Measurements from ENCODE around the gene PIK3CD.
A peak's percentile ranks its signal among the peaks of the same experiment; 100 is the strongest.

Gene PIK3CD

DNA sequence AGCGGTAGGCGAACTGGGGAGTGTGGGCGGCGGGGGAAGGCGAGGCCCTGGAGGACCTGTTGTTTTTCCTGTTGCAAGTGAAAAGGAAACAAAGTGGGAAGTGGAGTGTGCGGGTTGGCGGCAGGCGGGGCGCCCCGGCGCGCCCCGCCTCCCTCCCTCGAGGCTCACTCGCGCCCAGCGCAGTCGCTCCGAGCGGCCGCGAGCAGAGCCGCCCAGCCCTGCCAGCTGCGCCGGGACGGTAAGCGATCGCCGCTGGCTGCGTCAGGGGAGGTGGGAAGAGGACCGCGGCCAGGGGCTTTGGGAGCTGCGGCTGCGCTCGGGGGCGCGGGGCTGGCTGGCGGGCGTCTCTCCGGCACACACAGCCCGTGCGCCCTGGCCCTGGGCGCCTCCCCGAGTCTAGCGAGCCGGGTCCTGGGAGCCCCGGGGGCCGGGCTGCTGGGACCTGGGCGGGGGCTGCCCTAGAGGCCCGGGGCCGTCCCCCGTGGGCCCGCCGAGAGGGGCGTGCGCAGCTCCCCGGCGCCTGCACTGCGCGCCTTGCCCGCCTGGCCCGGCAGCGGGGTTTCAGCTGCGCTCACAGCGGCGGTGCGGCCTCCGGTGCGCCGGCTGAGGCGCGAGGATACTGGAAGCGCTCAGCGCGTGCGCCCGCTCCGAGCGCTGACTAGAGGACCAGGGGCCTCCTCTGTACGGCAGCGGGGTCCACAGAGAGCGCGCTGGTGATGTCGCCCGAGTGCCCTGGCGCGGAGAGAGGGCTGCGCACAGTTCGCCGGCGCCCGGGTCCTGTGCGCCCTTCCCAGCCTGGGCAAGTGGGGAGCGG lies at the start of gene PIK3CD:
TSS of gene PIK3CD (plus strand) at position 167 of the 814 bp plus-strand sequence. CDS start 58,725 bp downstream, outside the sequence.
- peak within 1 kb of the TSS; percentile 88 for H3K9ac ChIP-seq (ENCODE audit: low read length)
- peaks cover 48% of the 10 kb centered on the region for H3K4me1 ChIP-seq (ENCODE audit: insufficient read depth, low read length, severe bottlenecking)
- H3K79me2 ChIP-seq (ENCODE audit: insufficient read depth, low read length): peaks cover 8% of the 10 kb centered on the region
- H2AFZ ChIP-seq (ENCODE audit: low read length): no peak within 1 kb of the TSS
- TF ChIP-seq EZH2 (IDR thresholded peaks at IDR 0.05; ENCODE audit: borderline replicate concordance, low read length): no peak
- TF ChIP-seq CTCF (IDR thresholded peaks at IDR 0.05; ENCODE audit: low read length): no peak
- H3K4me2 ChIP-seq (ENCODE audit: low read length): peak within 1 kb of the TSS; percentile 69
- H3K4me3 ChIP-seq (ENCODE audit: low read depth, low read length, poor library complexity, severe bottlenecking): peak within 1 kb of the TSS; percentile 78
- H4K20me1 ChIP-seq (ENCODE audit: insufficient read depth, low read length): no peaks in the 10 kb centered on the region
- no peaks in the 10 kb centered on the region for H3K27me3 ChIP-seq (ENCODE audit: insufficient read depth, low read length)
- no peaks in the 10 kb centered on the region for H3K36me3 ChIP-seq (ENCODE audit: insufficient read depth, low read length)
- H3K9me3 ChIP-seq (ENCODE audit: low read length): no peaks in the 10 kb centered on the region
- peaks cover 6% of the 10 kb centered on the region; the same call in 1 of the 2 replicates for H3F3A ChIP-seq (ENCODE audit: insufficient read depth, low read length)
- H3K9me2 ChIP-seq (ENCODE audit: low read depth, low read length): no peaks in the 10 kb centered on the region
- peak within 1 kb of the TSS; percentile 97 for H3K27ac ChIP-seq (ENCODE audit: low read depth, low read length, poor library complexity, severe bottlenecking)

DNA sequence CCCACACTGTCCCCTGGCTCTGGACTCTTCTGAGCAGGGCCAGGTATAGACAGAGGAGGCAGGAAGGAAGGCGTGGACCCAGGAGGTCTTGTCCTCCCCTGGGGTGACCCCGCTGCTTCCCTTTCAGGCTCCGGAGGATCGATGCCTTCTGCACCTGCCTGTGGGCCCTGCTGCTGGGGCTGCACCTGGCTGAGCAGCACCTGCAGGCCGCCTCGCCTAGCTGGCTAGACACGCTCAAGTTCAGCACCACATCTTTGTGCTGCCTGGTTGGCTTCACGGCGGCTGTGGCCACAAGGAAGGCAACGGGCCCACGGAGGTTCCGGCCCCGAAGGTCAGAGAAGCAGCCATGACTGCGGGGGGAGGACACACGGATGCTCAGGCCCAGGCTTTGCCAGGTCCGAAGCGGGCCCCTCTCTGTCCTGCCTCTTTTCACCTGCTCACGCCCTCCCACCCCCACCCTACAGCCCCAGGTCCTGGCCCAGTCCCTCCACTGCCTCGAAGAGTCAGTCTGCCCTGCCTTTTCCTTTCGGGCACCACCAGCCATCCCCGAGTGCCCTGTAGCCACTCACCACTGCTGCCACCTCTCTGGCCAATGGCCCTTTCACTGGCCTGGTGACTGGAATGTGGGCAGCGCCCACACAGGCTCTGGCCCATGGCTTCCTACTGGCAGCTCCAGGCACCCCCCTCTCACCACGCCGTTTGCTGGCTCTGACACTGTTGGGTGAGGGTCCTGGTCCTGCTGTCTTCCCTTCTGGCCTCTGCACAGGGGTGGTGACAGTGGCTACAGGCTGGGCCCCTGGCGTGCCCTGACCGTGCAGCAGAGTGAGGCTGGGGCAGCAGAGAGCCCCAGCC lies 49.4 kb upstream of the PIK3CD start:
- TF ChIP-seq EZH2 (IDR thresholded peaks at IDR 0.05; ENCODE audit: borderline replicate concordance, low read length): no peak
- no peak for TF ChIP-seq CTCF (IDR thresholded peaks at IDR 0.05; ENCODE audit: low read length)
- peak overlapping the region; percentile 52 for H3K27ac ChIP-seq (ENCODE audit: low read depth, low read length, poor library complexity, severe bottlenecking)
- H3K27me3 ChIP-seq (ENCODE audit: insufficient read depth, low read length): no peaks in the 10 kb centered on the region
- H3K9ac ChIP-seq (ENCODE audit: low read length): no peak overlapping the region
- H2AFZ ChIP-seq (ENCODE audit: low read length): no peak overlapping the region
- H3K4me1 ChIP-seq (ENCODE audit: insufficient read depth, low read length, severe bottlenecking): no peaks in the 10 kb centered on the region
- H3K4me2 ChIP-seq (ENCODE audit: low read length): no peak overlapping the region
- no peaks in the 10 kb centered on the region for H3K9me3 ChIP-seq (ENCODE audit: low read length)
- H3K79me2 ChIP-seq (ENCODE audit: insufficient read depth, low read length): no peaks in the 10 kb centered on the region
- no peak overlapping the region for H3K4me3 ChIP-seq (ENCODE audit: low read depth, low read length, poor library complexity, severe bottlenecking)
- H3K9me2 ChIP-seq (ENCODE audit: low read depth, low read length): no peaks in the 10 kb centered on the region
- peaks cover 82% of the 10 kb centered on the region for H3K36me3 ChIP-seq (ENCODE audit: insufficient read depth, low read length)
- no peaks in the 10 kb centered on the region for H4K20me1 ChIP-seq (ENCODE audit: insufficient read depth, low read length)
- H3F3A ChIP-seq (ENCODE audit: insufficient read depth, low read length): no peaks in the 10 kb centered on the region

DNA sequence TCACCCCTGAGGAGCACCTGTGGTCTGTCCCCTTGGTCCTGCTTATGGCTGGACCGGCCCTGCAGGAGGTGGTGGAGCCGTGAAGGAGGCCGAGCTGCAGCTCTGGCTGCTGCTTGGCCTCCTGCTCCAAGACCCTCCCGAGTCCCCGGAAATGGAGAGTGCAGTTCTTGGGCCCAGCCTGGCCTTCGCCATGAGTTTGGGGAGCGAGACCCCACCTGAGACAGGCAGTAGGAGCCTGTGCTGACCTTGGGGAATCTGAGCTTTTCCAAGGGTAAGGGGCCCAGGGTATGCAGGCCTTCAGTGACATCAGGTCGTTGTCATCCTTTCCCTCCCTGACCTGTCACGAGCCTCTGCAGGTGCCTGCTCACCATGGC lies 48.8 kb upstream of the PIK3CD start:
- Histone ChIP-seq H3K79me2 (ENCODE audit: insufficient read depth, low read length) (no peaks in the 10 kb centered on the region), H2AFZ (ENCODE audit: low read length) (no peak overlapping the region), H3K4me2 (ENCODE audit: low read length) (no peak overlapping the region), H3K4me1 (ENCODE audit: insufficient read depth, low read length, severe bottlenecking) (no peaks in the 10 kb centered on the region), H3K36me3 (ENCODE audit: insufficient read depth, low read length) (peaks cover 82% of the 10 kb centered on the region), H3K27ac (ENCODE audit: low read depth, low read length, poor library complexity, severe bottlenecking) (no peak overlapping the region), H3K4me3 (ENCODE audit: low read depth, low read length, poor library complexity, severe bottlenecking) (no peak overlapping the region), H3K9me2 (ENCODE audit: low read depth, low read length) (no peaks in the 10 kb centered on the region), H3K9ac (ENCODE audit: low read length) (no peak overlapping the region), H3K9me3 (ENCODE audit: low read length) (no peaks in the 10 kb centered on the region), H3K27me3 (ENCODE audit: insufficient read depth, low read length) (no peaks in the 10 kb centered on the region), H3F3A (ENCODE audit: insufficient read depth, low read length) (no peaks in the 10 kb centered on the region), H4K20me1 (ENCODE audit: insufficient read depth, low read length) (no peaks in the 10 kb centered on the region)
- TF ChIP-seq CTCF (IDR thresholded peaks at IDR 0.05; ENCODE audit: low read length) (no peak), EZH2 (IDR thresholded peaks at IDR 0.05; ENCODE audit: borderline replicate concordance, low read length) (no peak)

Measured in OCI-LY1 (cell line).